T-helper 1 cell (primary cell): ENCODE data around the gene ULK4.
"Not testable (repeated sequence)": the region's sequence is repeated elsewhere in the genome, so short reads cannot be mapped to it uniquely, and the experiment has no call there.

Experiments
- DNase-seq, 5 donors: peaks; one replicate each; pipeline ENCODE4 v3.0.0-alpha.2; 2012 to 2020

The ULK4 gene

DNA sequence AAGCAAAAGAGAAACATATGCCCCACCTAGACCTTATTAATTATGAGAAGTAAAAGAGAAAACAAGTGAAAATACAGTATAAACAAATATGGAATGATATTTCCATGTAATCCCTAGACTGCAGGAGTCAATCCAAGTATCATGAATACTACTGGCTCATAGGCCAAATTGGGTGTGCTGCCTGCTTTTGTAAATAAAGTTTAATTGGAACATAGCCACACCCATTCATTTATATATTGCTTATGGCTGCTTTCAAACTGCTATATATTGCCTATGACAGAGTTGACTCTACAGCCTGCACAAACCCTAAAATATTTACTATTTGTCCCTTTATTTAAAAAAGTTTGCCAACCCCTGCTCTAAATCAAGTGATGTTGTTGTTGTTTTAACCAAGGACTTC, 5.3 kb downstream of the ULK4 start:
- no peak for DNase-seq

DNA sequence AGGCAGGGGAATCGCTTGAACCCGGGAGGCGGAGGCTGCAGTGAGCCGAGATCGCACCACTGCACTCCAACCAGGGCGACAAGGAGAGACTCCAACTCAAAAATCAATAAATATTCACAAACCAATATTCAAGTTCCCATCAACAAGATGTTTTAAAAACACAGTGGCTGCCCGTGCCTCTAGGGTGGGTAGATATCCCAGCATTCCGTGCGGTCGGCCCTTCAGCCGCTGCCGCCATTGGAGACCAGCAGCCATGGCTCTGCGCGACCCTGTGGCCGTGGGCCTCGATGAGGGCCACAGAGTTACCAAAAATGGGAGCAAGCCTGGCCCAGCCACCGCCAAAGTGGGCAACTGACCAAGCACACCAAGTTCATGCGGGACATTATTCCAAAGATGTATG, 6.7 kb downstream of the ULK4 start:
- DNase-seq, result no peak

GRCh38 chr3:41943311-41943843, 18.5 kb downstream of the ULK4 start:
- no peak for DNase-seq

GRCh38 chr3:41940393-41940792, 21.5 kb downstream of the ULK4 start:
- DNase-seq, result no peak

DNA sequence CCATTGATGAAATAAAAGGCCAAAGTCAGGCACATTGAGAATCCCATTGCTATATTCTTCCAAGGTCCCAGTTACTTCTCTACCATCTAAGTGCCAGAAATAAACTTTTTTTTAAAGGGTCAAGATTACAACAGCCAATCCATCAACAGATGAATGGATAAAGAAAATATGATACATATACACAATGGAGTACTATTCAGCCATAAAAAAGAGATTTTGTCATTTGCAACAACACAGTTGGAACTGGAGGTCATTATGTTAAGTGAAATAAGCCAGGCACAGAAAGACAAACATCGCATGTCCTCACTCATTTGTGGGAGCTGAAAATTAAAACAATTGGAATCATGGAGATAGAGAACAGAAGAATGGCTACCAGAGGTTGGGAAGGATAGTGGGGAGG, 25.5 kb downstream of the ULK4 start:
- DNase-seq, result no peak

- no peak for DNase-seq
Observed at GRCh38 chr3:41933154-41933676, 28.7 kb downstream of the ULK4 start.

GRCh38 chr3:41932464-41932863, 29.4 kb downstream of the ULK4 start:
- no peak for DNase-seq

DNA sequence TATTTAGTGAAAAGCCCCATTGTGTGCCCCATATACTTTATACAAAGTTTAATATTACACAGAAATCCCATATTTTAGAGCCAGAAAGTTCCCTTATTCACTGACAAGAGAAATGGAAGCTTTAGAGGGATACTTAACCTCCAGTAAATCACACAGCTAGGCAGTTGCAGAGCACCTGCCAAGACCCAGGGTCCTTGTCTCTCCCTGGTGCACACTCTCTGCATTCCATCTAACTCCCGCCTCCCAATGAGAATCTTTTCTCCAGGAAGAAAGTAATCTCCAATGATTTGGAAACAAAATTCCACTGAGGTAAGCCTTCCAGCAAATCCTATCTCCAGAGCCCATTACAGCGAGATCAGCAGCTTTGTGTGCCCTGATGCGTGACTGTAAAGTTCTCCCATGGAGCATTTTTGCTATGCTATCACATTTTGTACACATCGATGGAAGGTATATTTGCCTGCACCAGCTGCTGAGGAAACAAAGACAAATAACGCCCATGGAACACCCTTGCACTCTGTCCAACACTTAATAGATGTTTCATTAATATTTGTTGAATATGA, 41.4 kb downstream of the ULK4 start:
- no peak for DNase-seq

DNA sequence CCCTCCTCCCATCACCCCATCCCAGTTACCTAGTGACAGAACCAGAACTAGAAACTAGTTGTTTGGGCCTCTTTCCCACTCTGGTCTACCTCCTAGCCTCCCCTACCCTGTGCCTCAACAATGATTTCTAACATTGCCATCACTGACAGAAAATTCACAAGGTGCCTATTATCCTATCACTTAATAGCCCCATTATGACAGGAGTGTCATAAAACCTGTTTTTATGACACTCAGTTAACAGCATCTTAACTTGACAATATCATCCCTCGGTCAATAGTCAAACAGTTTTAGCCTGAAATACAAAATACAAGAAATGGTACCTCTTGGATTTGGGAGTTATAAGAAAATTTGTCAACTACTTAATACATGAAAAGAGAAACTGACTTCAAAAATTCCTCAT, 46.5 kb downstream of the ULK4 start:
- DNase-seq, result no peak

- no peak for DNase-seq
Observed at GRCh38 chr3:41912280-41912679, 49.6 kb downstream of the ULK4 start.

DNA sequence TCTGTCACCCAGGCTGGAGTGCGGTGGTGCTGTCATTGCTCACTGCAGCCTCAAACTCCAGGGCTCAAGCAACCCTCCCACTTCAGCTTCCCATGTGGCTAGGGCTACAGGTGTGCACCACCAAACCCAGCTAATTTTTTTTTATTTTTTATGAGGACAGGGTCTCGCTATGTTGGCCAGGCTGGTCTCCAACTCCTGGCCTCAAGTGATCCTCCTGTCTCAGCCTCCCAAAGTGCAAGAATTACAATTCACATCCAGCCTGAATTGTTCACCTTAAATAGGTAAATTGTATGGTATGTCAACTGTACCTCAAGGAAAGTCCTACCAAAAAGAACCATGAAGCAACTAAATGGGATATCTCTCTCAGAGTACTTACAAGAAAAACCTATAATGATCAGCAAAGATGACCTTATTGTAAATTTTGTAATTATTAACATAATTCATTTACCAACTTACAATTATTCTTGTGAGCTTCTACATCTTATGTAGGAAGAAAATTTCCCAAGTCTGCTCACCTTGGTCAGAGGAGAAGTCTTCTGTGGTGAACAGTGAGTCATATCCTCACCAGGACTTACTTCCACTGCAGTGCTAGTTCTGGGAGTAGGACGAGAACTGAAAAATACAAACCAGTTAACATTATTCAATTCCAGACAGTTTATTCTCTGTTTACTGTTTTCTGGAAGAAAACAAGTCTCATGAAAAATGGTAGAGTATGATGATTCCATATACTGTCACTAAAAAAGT, 54.4 kb downstream of the ULK4 start:
- no peak for DNase-seq

- DNase-seq, result no peak
Observed at GRCh38 chr3:41900265-41900664, 61.6 kb downstream of the ULK4 start.

DNA sequence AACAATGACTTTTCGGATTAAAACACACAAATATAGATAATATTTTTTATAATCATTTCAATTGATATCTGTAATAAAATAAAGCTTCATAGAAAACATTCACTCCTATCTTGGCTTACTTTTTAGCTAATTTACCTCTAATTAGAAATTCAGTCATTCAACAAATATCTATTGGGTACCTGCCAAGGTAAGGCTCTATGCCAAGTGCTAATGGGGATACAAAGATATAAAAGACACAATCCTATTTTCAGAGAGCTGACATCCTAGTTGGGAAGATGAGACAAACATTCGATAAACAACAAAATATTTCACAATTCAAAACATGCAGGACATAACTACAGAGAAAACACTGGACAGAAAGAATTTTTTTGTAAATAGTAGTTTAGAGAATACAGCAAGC, 63.3 kb downstream of the ULK4 start:
- DNase-seq, result no peak

DNA sequence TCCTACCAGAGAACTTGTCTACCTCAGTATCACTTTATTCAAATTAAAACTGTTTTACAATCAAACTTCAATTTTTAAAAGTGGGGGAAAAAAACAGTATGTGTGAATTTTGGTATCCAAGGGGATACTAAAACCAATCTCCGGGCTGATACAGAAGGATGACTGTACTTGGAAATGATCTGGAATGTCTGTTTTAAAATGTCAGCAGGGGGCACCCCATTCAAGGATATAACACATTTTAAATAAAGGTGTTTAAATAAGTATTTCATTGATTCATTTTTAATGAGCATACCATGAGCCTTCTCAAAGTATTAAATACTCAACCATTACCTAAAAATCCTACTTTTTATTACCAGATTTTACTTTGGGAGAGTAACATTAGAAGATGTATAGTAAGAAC, 67.9 kb downstream of the ULK4 start:
- no peak for DNase-seq

GRCh38 chr3:41888368-41889076, 73.4 kb downstream of the ULK4 start:
- no peak for DNase-seq

DNA sequence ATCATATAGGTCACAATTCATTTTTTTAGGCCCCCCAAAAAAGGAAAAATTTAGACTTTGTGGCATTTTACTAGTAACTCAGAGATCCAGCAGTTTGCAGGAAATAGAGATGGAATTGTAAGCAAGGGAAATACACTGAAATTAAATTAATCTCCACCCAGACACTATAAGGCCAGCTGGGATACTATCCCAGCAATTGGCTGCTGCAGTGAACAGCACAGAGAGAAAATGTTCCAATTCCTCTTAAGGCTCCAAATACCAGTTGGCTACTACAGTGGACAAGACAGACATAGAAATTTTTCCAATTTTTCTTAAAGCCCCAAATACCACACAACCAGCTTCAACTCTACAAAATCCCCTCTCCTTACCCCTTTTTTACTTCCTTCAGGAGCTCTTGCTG, 78.9 kb downstream of the ULK4 start:
- DNase-seq, result no peak

GRCh38 chr3:41881233-41881821, 80.6 kb downstream of the ULK4 start:
- peak in 1 of 5 donors; percentile 25 for DNase-seq

GRCh38 chr3:41880387-41880786, 81.5 kb downstream of the ULK4 start:
- no peak for DNase-seq

GRCh38 chr3:41877741-41878140, 84.2 kb downstream of the ULK4 start:
- DNase-seq, result not testable (repeated sequence)

GRCh38 chr3:41874022-41874421, 87.9 kb downstream of the ULK4 start:
- no peak for DNase-seq

GRCh38 chr3:41872157-41872556, 89.7 kb downstream of the ULK4 start:
- DNase-seq, result no peak

- DNase-seq, result no peak
Observed at GRCh38 chr3:41867533-41867932, 94.4 kb downstream of the ULK4 start.

- no peak for DNase-seq
Observed at GRCh38 chr3:41866298-41866697, 95.6 kb downstream of the ULK4 start.
